Progenitor cell of endocrine pancreas (in vitro differentiated cells): ENCODE results near the gene PRRT1B. TPM values are rescaled to one million over a fixed set of nuclear protein-coding genes. Genes with fewer than 3 reads are reported as not detected.

Experiments used
- DNase-seq: peaks from one replicate; pipeline ENCODE4 v3.0.0; 2021; ENCODE audit warnings: low spot score; ENCODE audit not compliant: unreplicated experiment
- H3K27ac Mint-ChIP-seq: 2 replicates; pipeline ENCODE4 v1.8.0; 2021; ENCODE audit warnings: mild to moderate bottlenecking, moderate library complexity, mixed read lengths
- H3K27me3 Mint-ChIP-seq: 2 replicates; pipeline ENCODE4 v1.8.0; 2021; ENCODE audit warnings: mixed read lengths
- H3K36me3 Mint-ChIP-seq: 2 replicates; pipeline ENCODE4 v1.8.0; 2022; ENCODE audit warnings: mixed read lengths; ENCODE audit not compliant: insufficient read depth
- H3K4me1 Mint-ChIP-seq: 2 replicates; pipeline ENCODE4 v1.8.0; 2021; ENCODE audit warnings: low read depth, mixed read lengths
- H3K4me3 Mint-ChIP-seq: 2 replicates; pipeline ENCODE4 v1.8.0; 2021; ENCODE audit warnings: low read depth, mild to moderate bottlenecking, moderate library complexity, mixed read lengths
- H3K9me3 Mint-ChIP-seq: 2 replicates; pipeline ENCODE4 v1.8.0; 2021; ENCODE audit warnings: low read depth, mixed read lengths
- CTCF ChIP-seq: fragments of 200-600 bp; sonication (generic); IDR thresholded peaks from one replicate; pipeline ENCODE4 v1.5.0; 2021; ENCODE audit warnings: antibody characterized with exemption, mild to moderate bottlenecking; ENCODE audit not compliant: unreplicated experiment
- total RNA-seq: library from RNA; stranded (reverse); gene quantifications from 2 replicates; pipeline ENCODE4 v1.2.1, GENCODE V29; 2021

Gene PRRT1B
- total RNA-seq, 1 donor from 2014 or later = 6.7 TPM

- Mint-ChIP-seq H3K27ac (no peak overlapping the region), H3K4me1 (no peaks in the 10 kb centered on the region), H3K9me3 (no peaks in the 10 kb centered on the region), H3K4me3 (no peak overlapping the region), H3K36me3 (peaks cover 6% of the 10 kb centered on the region), H3K27me3 (no peaks in the 10 kb centered on the region)
- no peak for DNase-seq
- no peak for TF ChIP-seq CTCF
These were observed 36.7 kb downstream of the PRRT1B start for GRCh38 chr9:131582056-131582455.

- no peaks in the 10 kb centered on the region for H3K27me3 Mint-ChIP-seq
These were observed 37.4 kb downstream of the PRRT1B start for GRCh38 chr9:131582466-131583336.

GRCh38 chr9:131583337-131583645 is 38.0 kb downstream of the PRRT1B start:
- H3K27ac Mint-ChIP-seq = no peak overlapping the region
- H3K9me3 Mint-ChIP-seq = no peaks in the 10 kb centered on the region
- no peak for TF ChIP-seq CTCF
- peaks cover 7% of the 10 kb centered on the region for H3K36me3 Mint-ChIP-seq
- H3K4me1 Mint-ChIP-seq = no peaks in the 10 kb centered on the region
- no peak overlapping the region for H3K4me3 Mint-ChIP-seq
- no peak for DNase-seq
- H3K27me3 Mint-ChIP-seq = no peaks in the 10 kb centered on the region

More at GRCh38 chr9:131582466-131583336, 37.4 kb downstream of the PRRT1B start:
- H3K36me3 Mint-ChIP-seq = peaks cover 10% of the 10 kb centered on the region
- TF ChIP-seq CTCF = no peak
- DNase-seq = no peak
- H3K4me3 Mint-ChIP-seq = no peak overlapping the region
- no peaks in the 10 kb centered on the region for H3K4me1 Mint-ChIP-seq
- no peaks in the 10 kb centered on the region for H3K9me3 Mint-ChIP-seq
- H3K27ac Mint-ChIP-seq = no peak overlapping the region

- no peak for TF ChIP-seq CTCF
- Mint-ChIP-seq H3K27me3 (no peaks in the 10 kb centered on the region), H3K36me3 (peaks cover 7% of the 10 kb centered on the region), H3K4me3 (no peak overlapping the region), H3K27ac (no peak overlapping the region), H3K4me1 (no peaks in the 10 kb centered on the region), H3K9me3 (no peaks in the 10 kb centered on the region)
- DNase-seq = no peak
These were observed 38.7 kb downstream of the PRRT1B start for GRCh38 chr9:131583836-131584555.

GRCh38 chr9:131584858-131585257 is 39.5 kb downstream of the PRRT1B start:
- Mint-ChIP-seq H3K27ac (no peak overlapping the region), H3K36me3 (peaks cover 7% of the 10 kb centered on the region), H3K9me3 (no peaks in the 10 kb centered on the region), H3K4me1 (no peaks in the 10 kb centered on the region), H3K27me3 (no peaks in the 10 kb centered on the region), H3K4me3 (no peak overlapping the region)
- DNase-seq = no peak
- TF ChIP-seq CTCF = no peak
